DOHH2 (cell line): ENCODE measurements around the gene GALNT18.

ENCODE experiments used
- CTCF ChIP-seq: fragments of 200-600 bp; sonication (generic); IDR thresholded peaks from one replicate; pipeline ENCODE4 v1.5.1; 2014; ENCODE audit warnings: antibody characterized with exemption, mild to moderate bottlenecking, low read depth, low read length; ENCODE audit not compliant: poor library complexity, severe bottlenecking
- EZH2phosphoT487 ChIP-seq: fragments of 200-600 bp; sonication (generic); IDR thresholded peaks from 2 replicates; pipeline ENCODE4 v1.6.1; 2017; ENCODE audit warnings: borderline replicate concordance, mild to moderate bottlenecking, antibody characterized with exemption, low read length, moderate library complexity, mixed read lengths

- TF ChIP-seq CTCF: no peak
- no peak for TF ChIP-seq EZH2phosphoT487
These were observed 286.8 kb downstream of the GALNT18 start for GRCh38 chr11:11335043-11335442.
